Endothelial cell of hepatic sinusoid (primary cell): ENCODE data around the gene AGPAT2.
"Not testable (repeated sequence)": the region's sequence is repeated elsewhere in the genome, so short reads cannot be mapped to it uniquely, and the experiment has no call there.

Experiments used
- in situ Hi-C: cut with HindIII; loops from 2 replicates; pipeline ENCODE4 v1.10.0; 2017; ENCODE audit warnings: low sequenced_read_pairs

AGPAT2 gene

DNA sequence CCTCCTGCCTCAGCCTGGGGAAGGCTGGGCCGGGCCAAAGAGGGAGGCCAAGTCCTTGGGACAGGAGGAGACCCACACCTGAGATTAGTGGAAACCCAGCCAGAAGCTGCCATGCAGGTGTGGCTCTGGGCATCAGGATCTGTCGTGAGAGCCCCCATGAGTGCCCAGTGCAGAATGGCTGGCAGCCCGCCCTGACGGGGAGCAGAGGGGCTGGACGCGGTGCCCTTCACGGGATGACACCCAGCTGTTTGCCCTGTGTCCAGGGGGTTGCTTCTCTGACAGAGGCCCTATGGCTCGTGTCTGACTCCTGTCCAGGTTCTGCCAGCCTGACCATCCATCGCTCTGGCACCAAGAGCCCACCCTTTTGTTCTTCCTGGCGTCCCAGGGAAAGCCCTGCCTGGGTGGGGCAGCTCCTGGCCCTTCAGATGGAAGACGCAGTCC, 33.7 kb upstream of the AGPAT2 start:
- in situ Hi-C loops = no loop called here

DNA sequence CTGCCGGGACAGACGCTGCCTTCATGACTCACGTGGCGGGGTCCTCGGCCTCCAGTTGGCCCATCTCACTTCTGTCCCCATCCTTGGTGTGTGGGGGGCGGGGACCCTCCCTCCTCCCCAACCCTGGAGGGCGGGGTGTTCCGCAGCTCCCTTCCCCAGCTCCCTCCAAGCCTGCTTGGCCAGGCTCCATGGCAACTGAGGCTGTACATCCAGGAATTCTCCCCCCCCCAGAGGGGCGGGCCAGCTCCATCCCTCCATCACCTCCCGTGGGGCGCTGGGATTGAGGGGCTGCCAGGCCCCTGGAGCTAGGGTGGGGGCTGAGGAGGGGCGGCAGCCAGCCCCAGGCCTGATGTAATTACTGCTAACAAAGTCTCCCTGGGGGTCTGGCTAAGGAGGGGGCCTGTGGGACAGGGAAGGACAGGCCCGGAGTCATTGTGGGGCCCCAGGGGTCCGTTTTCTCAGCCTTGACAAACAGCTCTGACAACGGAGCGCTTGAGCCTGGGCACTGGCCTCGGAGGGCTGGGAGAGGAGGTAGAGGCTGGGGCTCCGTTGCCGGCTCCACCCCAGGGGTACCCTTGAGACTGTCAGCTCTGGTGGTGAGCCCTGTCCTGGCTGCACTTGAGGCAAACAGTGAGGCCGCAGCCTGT, 33.1 kb upstream of the AGPAT2 start:
- in situ Hi-C loops = no loop called here

DNA sequence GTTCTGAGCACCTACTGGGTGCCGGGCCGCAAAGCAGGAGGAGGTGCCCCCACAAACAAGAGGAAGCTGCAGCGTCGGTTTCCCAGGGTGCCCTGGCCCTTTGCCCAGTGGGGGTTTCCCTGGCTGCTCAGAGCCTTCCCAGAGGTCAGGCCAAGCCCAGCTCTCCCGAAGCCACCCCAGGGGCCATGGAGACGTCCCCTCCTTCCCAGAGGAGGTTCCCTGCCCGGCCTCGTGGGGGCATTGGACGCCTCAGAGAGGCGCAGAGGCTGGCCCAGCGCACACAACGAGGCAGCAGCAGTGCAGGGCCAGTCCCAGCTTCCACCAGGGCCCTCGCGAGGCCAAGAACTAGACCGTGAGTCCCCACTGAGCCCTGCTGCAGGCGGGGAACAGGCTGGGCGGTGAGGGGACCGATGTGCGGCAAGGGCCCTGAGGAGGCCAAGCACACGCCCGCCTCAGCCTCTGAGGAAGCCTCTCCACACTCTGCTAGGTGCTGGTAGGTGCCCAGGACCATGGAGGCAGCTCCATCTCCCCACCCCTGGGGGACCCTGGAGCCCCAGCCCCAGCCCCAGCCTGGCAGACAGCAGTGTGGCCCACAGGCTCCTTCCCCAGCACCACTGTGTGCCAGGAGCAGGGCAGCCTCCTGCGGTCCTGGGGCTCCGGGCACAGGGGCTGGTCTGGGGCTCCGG, 32.1 kb upstream of the AGPAT2 start:
- in situ Hi-C loops = no loop called here

DNA sequence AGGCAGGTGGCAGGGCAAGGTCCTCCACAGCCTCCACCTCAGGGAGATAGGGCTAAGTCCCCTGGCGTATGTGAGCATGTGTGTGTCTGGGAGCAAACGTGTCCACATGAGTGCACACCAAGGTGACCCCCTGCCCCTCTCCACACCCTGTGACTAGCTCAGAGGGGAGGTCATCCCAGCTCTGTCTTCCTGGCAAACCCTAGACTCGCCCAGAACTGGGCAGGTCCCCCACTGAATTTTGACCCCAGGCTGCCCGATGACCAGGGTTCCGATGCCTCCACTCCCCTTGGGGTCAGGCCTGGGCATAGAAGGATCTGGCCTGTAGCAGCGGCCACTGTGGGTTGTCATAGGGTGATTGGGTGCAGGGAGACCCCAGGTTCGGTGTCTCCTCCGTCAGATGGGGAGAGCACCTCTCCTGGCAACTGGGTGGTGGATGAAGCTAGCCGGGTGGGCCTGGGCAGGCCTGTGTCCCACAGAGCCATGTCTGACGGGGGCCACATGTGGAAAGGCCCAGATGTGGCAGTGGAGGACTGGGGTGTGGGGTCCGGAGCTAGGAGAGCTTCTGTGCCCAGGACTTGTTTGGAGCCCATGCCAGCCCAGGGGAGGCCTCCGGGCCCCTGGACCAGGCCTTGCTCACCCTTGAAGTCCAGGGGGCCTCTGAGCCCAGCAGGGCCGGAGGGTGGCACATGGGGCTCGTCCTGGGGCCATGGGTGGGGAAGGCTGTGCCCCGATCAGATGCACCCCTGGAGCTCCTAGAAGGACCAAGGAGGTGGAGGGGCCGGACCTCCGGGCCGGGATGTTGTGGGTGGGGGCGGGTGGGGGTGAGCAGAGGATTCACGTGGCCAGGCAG, 31.3 kb upstream of the AGPAT2 start:
- in situ Hi-C loops = no loop called here

DNA sequence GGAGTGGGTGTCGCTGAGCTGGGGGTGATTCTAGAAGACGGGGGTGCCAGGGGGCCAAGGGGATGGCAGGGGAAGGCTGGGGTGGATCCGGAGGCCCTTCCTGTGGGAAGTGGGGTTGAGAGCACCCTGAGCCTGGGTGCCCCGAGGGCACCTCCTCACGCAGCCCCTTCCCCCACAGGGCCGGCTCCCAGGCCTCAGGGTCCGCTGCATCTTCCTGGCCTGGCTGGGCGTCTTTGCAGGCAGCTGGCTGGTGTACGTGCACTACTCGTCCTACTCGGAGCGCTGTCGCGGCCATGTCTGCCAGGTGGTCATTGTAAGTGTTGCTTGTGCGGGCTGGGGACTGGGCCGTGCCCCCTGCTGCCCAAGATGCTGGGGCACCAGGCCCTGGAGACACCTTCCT, 30.1 kb upstream of the AGPAT2 start:
- in situ Hi-C loops = no loop called here

DNA sequence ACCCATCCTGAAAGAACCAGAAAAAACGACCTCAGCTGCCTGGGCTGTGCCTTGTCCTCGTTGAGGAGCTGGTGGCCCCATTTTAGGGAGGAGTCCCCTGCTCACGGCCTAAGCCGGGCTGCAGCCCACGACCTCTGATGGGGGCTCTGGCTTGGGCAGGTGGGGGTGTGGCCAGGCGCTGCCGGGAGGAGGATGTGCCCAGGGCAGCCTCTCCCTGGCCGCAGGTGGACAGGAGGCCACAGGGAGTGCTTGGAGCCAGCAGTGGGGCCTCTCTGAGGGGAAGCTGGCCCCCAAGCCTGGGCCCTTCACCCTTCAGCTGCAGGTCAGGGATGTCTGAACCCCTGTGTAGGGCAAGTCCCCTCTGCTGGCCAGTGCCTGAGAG, 27.6 kb upstream of the AGPAT2 start:
- in situ Hi-C loops = loop anchor here (5.0 kb wide), 3 partner anchors 52 to 228 kb away; no protein-coding TSS in a partner anchor

DNA sequence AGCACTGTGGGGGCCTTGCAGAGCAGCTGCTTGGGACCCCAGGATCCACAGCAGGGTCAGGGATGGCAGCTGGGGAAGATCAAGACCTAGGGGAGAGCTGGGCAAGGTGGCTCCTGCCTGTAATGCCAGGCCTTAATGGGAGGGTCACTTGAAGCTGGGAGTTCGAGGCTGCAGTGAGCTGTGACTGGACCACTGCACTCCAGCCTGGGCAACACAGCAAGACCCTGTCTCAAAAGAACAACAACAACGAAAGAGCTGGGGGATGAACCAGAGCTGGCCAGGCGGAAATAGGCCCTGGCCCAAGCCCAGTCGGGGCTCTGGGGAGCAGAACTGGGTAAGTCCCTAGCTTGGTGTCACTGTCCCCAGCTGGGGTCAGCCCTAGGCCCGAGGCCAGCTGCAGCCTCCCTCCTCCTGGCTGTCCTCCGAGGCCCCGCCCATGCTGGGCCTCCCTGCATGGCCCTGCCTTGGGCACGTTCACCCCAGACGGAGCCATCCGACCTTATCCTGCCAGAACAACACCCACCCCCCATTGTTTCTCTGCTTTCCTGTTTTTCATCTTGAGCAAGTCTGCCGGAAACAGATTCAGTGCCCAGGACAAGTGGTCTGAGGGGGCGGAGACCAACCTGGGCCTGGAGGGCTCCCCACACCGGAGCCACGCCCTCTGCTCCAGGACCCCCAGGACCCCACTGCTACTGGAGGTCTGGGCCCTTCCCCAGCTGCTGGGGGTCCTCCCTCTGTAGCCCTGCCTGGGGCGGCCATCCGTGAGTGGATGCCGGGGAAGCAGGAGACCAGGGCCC, 27.0 kb upstream of the AGPAT2 start:
- in situ Hi-C loops = loop anchor here (5.0 kb wide), 3 partner anchors 53 to 227 kb away; no protein-coding TSS in a partner anchor

DNA sequence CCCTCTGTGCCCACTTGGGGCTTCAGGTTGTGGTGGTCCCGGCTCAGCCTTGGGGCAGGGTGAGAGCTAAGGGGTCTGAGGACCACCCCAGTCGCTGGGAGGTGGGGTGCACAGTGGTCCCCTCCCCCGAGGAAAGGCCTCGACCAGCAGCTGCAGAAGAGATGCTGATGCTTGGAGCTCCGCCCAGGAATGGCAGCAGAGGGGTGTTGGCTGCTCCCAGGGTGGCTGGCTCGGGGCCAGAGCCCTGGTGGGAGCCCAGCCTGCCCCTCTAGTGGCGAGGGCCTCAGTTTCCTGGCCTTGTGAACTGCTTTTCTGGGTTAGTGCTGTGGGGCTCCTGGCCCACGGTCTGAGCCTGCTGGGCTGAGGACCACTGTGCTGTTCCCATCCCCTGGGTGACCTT, 26.3 kb upstream of the AGPAT2 start:
- in situ Hi-C loops = loop anchor here (5.0 kb wide), 3 partner anchors 54 to 226 kb away; no protein-coding TSS in a partner anchor

DNA sequence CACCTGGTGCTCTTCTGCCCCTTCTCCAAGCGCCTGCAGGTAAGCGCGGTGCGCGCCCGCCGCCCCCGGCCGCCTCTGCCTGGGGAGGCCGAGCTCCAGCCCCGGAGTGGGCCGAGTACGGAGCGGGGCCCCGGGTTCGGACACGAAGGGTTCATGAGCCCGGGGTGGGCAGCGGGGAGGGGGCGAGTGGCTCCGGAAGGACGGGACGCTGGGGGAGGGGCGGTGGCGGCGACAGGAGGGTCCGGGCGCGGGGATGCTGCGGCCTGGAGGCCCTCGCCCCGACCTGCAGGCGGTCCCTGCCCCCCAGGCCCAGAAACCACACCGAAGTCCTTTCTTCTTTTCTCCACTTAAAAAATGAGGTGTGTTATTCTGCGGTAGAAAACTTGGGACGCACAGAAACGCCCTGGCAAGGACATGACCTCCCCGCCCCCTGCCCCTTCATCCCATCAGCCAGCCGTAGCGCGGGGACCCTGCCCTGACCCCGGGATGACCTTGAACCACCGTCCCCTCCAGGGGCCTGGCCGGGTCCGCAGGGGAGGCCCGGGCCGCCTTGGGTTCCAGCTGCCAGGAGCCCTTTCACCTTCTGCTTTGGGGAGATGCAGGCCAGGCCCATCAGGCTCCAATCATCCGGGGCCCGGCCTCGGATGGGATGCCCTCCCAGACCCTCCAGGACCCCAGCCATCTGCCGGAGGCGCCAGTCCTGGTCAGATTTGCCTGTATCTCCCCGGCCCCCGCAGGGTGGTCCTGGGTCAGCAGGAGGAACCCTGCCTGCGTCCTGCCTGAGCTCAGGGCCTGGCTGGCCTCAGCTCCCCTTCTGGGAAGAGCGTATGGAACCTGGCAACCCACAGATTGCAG, 25.7 kb upstream of the AGPAT2 start:
- in situ Hi-C loops = loop anchor here (5.0 kb wide), 3 partner anchors 54 to 226 kb away; no protein-coding TSS in a partner anchor

DNA sequence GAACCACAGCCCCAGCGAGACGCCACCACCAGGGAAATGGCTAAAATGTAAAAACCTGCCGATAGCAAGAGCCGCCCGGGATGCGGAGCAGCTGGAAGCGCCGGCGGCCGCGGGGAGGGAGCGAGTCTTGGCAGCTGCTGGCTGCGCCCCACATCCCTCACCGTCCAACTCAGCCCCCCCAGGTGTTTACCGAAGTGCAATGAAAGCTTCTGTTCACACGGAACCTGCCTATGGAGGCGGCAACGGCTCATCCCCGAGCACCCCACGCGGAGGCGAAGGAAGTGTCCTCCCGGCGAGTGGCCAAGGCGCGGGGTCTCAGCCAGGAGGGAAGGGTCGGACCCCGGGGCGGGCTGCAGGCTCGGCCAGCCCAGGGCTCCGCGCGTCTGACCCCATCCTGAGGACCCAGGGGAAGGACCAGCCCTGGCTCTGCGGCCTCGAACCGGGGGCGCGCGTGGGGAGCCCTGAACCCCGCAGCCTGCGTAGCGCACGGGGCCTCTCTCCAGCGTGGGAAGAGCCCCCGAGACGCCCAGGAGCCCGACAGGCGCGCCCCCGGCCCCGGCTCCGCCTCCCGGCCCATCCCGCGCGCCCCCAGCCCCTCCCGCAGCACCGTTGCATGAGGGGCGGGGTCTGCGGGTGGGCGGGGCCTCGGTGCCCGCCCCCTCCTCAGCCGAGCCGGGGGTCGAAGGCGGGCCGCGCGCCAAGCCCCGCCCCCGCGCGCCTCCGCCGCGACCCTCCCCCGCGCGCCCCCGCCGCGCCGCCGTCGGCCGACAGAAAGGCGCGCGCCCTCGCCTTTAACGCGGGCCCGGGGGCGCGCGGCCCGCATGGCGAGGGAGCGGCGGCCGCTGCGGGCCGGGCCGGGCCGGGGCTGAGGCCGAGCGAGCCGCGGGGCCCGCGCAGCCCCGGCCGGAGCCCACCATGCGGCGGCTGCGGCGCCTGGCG, 24.8 kb upstream of the AGPAT2 start, which contains the start of gene DIPK1B:
Gene DIPK1B, plus strand, starts transcription at position 822 of the 939 bp plus-strand sequence. Its CDS starts 94 bp downstream, at position 916.
- in situ Hi-C loops = loop anchor here (5.0 kb wide), 3 partner anchors 55 to 225 kb away; no protein-coding TSS in a partner anchor

DNA sequence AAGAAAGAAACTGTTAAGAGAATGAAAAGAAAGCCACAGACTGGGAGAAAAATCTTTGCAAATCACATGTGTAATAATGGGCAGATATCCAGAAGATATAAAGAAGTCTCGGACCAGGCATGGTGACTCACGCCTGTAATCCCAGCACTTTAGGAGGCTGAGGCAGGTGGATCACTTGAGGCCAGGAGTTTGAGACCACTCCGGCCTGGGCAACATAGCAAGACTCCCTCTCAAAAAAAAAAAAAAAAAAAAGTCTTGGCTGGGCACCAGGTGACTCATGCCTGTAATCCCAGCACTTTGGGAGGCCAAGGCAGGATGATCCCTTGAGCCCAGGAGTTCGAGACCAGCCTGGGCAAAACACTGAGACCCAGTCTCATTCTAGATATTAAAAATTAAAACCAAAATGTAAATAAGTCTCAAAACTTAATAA, 24.0 kb upstream of the AGPAT2 start:
- in situ Hi-C loops = loop anchor here (5.0 kb wide), 3 partner anchors 54 to 224 kb away; no protein-coding TSS in a partner anchor

DNA sequence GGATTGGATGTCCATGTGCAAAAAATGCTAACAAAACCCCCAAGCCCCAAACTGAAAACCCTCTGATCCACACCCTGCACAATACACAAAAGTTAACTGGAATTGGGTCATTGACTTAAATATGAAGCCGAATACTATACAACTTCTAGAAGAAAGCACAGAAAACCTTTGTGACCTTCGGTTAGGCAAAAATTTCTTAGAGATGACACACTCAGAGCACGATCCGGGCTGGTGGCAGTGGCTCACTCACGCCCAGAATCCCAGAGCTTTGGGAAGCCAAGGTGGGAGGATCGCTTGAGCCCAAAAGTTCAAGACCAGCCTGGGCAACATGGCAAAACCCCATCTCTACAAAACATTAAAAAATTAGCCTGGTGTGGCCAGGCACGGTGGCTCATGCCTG, 23.3 kb upstream of the AGPAT2 start:
- in situ Hi-C loops = loop anchor here (5.0 kb wide), 3 partner anchors 53 to 223 kb away; no protein-coding TSS in a partner anchor

DNA sequence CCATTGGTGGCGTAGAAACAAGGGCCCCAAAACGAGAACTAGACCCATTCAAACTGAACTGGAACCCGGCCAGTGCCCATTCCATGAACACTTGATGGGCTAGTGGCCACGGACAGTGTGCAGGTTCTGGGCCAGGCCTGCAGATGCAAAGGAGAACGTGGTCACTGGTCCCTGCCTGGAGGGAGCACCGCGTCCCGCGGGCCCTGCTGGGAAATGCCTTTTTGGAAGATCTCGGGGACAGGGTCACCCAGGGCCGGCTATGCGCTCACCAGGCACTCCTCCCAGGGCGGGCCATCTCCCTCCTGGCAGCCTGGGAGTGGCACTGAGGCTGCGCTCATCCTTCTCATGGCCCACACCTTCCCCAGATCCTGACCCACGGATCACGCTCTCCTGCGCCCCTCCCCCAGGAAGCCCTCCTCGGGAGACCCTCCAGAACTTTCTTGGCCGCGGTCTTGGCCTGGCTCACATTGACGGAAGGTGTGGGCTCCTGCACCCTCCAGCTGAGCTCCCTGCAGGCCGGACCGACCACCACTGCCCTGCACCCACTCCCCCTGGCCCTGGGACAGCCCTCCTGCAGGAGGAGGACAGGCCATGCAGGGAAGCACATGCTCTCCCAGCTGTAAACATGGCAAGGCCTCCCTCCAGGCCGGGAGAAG, 22.3 kb upstream of the AGPAT2 start:
- in situ Hi-C loops = loop anchor here (5.0 kb wide), 3 partner anchors 52 to 222 kb away; no protein-coding TSS in a partner anchor

DNA sequence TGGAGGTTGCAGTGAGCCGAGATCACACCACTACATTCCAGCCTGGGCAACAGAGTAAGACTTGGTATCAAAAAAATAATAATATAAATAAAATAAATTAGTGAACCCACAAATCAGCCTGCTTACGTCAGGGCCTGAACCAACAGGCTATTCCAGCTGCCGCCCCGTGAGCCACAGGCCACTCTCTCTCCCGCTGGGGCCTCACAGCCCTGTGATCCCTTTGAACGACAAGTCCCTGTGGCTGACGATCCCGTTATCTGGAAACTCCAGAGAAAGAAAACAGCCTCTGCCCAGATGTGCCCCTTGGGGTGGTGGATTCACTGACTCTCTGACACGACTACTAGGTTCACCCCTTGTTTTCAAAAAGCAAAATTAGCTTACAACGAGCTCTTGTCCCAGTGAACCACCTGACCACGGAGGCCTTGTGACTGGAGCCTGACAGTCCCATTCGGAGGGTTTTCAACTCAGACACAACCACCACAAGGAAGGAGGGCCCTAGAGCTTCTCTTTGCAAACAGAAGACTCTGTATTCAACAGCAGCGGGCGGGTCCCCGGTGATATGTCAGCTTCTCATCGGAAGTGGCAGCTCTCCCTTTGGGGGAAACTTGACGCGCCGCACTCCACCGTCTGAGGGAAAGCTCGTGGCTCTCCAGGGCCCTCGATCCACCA, 20.7 kb upstream of the AGPAT2 start:
- in situ Hi-C loops = no loop called here

DNA sequence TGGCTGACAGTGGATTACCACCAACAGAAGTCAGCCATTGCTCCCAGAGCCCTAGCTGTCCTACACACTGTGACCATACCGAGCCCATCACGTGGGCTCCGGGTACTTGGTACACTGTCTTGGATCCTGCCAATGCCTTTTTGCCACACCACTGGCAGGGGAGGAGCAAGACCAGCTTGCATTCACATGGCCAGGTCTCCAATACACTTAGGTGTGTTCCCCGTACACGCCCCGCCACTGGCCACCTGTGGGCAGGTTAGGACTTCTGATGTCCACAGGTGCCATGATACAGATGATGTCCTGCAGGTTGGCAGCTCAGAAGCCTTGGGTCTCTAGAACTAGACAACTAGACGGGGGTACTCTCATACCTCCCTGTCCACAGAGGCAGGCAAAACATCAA, 19.8 kb upstream of the AGPAT2 start:
- in situ Hi-C loops = no loop called here

DNA sequence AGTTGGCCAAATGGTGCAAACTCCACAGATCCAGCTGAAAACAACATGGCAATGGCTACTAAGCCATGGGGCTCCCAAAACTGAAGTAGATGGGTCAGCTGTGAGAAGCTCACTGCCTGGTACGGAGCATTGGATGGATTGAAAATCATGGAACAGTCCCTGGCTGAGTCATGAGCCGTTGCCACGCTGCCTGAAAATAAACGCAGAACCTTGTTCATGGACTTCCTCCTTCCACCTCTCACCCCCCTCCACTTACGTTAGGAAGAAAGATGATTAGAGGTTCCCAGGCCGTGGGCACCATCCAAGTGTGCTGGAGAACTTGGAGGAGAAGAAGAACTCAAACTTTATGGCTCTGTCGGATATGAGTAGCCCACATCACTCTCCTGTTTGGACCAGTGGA, 18.3 kb upstream of the AGPAT2 start:
- in situ Hi-C loops = no loop called here

DNA sequence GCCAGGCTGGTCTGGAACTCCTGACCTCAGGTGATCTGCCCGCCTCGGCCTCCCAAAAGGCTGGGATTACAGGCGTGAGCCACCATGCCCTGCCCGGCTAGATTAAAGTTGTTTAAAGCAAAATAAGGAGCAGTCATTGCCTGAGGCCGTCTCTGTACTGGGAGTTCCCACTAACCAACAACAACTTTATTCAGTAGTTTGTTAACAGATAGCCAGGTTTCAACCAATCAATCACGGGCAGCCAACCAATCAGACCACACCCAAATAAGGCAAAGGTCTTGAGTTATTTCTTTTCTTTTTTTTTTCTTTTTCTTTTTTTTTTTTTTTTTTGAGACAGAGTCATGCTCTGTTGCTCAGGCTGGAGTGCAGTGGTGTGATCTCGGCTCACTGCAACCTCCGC, 17.5 kb upstream of the AGPAT2 start:
- in situ Hi-C loops = not testable (repeated sequence)
